KOPT-K1 (cell line): ENCODE results near the gene ACO2.

Experiments
- H3K27ac ChIP-seq: fragments of 200-600 bp; sonication (generic); 2 replicates; pipeline ENCODE4 v1.5.1; 2016; ENCODE audit warnings: antibody characterized with exemption, mild to moderate bottlenecking, low read depth, low read length; ENCODE audit not compliant: poor library complexity, severe bottlenecking
- H3K36me3 ChIP-seq: fragments of 200-600 bp; sonication (generic); 2 replicates; pipeline ENCODE4 v1.5.1; 2017; ENCODE audit warnings: antibody characterized with exemption, mild to moderate bottlenecking, low read length, moderate library complexity; ENCODE audit not compliant: insufficient read depth
- H3K9me3 ChIP-seq: fragments of 200-600 bp; sonication (generic); 2 replicates; pipeline ENCODE4 v1.5.1; 2017; ENCODE audit warnings: antibody characterized with exemption, low read length, mild to moderate bottlenecking; ENCODE audit not compliant: insufficient read depth, poor library complexity, severe bottlenecking

ACO2 gene

DNA sequence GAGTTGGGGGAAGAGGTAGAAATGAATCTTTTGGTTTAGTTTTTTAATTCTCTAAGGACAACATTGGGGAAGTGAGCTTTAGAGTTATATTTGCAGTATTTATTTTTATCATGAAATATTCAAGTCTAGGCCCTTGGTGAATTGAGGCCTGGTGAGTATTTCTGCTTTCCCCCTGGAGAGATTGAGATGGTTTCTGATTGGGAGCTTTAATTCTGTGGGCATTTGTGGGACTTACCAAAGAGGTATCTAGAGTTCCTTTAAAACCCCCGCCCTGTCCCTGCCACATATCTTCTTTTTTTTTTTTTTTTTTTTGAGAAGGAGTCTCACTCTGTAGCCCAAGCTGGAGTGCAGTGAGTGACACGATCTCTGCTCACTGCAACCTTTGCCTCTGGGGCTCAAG is 9.6 kb downstream of the ACO2 start:
- no peak overlapping the region for H3K27ac ChIP-seq
- no peaks in the 10 kb centered on the region for H3K9me3 ChIP-seq
- H3K36me3 ChIP-seq: peaks cover 14% of the 10 kb centered on the region; the same call in 1 of the 2 replicates

DNA sequence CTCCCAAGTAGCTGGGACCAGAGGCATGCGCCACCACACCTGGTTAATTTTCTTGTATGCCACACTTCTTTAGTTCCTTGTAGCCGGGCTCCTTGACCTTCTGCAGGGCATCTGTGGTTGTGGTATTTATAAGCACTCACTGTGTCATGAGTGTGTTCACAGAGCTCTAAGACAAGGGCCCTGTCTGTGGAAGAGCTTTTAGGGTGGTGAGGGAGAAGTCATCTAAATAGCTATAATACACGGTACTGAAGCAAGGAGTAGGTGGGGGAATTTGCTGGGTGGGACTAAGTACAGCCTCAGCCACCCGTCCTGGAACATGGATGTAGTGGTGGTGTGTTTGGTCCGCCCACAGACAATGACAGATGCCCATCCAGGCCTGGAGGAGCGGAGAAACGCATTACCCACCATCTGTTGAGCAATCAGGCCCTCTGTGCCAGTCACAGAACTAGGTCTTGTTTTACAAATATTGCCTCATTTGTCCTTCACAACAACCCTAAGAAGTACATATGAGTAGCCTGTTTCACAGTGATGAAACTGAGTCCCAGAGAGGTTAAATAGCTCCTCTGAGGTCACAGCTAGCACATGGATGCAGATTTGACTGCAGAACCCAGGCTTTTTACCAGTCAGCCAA is 10.1 kb downstream of the ACO2 start:
- Histone ChIP-seq H3K36me3 (peaks cover 14% of the 10 kb centered on the region; the same call in 1 of the 2 replicates), H3K9me3 (no peaks in the 10 kb centered on the region), H3K27ac (no peak overlapping the region)

DNA sequence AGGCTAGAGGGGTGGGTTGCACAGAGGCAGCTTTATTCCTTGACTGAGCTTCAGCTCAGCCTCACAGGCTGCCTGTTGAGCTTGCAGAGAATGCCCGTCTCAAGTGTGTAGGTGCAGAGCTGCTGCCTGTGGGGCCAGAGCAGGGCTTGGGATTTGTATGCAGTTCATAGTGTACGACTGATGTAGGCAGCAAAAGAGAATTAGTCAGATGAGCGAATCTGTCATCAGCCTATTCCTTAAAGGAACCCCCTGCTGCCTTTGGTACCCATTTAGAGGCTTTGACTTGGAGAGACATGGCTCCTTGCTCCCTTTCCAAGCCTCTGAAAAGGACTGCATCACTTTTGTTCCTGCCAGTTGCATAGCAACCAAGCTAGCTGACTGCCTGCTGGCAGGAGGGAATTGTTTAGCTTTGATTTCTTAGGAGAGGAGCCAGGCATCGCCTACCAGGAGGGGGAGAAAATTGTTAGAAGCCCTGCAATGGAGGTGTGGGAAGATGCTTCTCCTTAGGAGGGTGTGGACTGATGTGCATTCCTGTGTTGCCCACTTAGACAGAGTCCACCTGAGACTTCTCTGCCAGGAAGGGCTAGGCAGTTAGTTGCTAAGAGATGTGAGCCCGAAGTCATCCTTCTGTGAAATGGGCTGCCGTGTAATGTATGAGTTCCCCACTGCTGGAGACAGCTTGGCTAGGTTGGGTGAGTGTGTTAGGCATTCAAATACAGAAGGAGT is 10.9 kb downstream of the ACO2 start:
- H3K27ac ChIP-seq: no peak overlapping the region
- no peaks in the 10 kb centered on the region for H3K9me3 ChIP-seq
- H3K36me3 ChIP-seq: peaks cover 14% of the 10 kb centered on the region; the same call in 1 of the 2 replicates

DNA sequence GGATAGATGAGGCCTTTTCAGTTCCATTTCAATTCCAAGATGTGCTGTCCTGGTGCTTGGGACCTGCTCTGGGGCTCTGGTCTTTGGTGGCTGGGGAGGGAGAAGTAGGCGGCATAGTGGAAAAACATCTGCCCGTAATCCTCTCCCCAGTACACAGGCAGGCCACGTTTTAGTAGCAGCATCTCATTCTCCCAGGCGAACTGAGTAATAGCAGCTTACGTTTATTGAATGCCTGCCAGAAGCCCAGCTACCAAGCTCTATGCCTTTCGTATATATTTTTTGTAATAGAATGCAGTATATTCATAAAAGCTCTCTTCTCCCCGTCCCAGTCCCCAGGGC is 11.4 kb downstream of the ACO2 start:
- Histone ChIP-seq H3K9me3 (no peaks in the 10 kb centered on the region), H3K27ac (no peak overlapping the region), H3K36me3 (peaks cover 11% of the 10 kb centered on the region; the same call in 1 of the 2 replicates)

DNA sequence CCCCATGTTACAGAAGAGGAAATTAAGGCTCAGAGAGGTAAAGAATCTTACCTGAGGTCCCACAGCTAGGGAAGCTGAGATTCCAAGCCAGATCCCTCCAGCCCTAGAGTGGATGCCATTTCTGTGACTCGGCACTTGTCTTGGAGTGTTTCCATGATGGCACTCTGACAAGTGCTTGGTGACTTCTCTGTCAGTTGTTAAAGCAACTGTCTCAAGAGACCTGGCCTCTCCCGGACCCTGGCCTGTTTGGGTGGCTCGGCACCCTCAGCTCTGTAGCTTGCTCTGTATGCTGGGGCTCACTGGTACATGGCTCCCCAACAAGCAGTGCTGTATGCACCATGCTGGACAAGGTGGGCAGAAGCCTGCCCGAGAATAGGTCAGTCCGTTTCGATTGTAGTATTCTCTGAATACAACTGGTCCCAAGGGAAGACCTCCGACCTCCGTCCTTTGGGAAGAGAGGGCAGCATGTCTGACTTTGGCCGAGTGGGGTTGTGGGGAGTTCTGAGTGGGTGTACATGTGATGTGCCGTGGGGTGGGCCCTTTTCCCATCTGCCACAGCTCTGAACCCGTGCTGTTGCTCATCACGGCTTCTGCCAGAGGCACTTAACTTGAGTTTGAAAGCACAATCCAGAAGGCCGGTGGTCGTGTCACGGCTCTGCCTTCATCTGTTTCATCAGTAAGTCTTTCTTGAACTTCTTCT is 12.4 kb downstream of the ACO2 start:
- Histone ChIP-seq H3K36me3 (peaks cover 7% of the 10 kb centered on the region; the same call in 1 of the 2 replicates), H3K9me3 (no peaks in the 10 kb centered on the region), H3K27ac (no peak overlapping the region)

DNA sequence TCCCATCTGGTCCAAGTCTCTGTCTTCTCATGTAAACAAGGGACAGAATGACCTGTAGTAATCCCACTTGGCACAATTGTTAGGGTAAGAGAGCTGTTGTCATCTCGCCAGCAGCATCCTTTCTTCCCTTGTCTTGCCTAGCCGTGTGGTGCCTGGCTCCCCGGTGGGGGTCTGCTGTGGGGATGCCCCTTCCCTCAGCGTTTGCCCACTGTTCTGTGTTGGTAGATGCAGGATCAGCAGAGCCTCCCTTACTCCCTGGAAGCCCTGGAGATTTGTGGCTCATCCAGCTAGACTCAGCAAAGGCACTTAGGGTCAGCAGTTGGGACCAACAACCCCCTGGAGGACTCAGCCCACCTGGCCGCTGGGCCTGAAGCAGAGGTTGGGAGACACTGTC is 13.0 kb downstream of the ACO2 start:
- H3K9me3 ChIP-seq: no peaks in the 10 kb centered on the region
- H3K27ac ChIP-seq: no peak overlapping the region
- peaks cover 9% of the 10 kb centered on the region; the same call in 1 of the 2 replicates for H3K36me3 ChIP-seq

DNA sequence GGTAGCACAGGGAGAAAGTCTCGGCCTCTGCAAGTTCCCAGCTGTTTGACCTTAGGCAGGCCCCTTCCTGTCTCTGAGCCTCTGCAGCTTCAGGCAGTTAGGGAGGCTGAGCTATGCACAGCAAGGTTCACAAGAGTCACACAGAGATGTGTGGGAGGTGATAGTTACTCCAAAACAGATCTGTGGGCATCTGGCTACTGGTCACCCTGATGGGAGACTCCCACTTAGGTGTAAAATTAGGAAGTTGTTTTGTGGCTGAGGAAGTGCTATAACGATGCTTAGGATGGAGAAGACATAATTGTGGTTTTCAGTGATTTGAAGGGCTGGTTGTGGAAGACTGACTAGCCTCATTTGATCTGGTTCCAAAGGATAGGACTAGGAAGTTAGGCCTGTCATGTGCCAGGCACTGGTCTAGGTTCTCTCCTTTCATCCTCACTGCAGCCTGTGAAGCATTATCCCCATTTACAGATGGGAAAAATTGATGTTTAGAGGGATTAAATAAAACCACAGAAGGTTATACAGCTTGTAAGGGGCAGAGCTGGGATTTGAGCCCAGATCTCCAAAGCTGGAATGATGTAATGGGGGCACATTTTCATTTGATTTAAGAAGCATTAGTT is 13.5 kb downstream of the ACO2 start:
- peaks cover 12% of the 10 kb centered on the region; the same call in 1 of the 2 replicates for H3K36me3 ChIP-seq
- no peak overlapping the region for H3K27ac ChIP-seq
- H3K9me3 ChIP-seq: no peaks in the 10 kb centered on the region

DNA sequence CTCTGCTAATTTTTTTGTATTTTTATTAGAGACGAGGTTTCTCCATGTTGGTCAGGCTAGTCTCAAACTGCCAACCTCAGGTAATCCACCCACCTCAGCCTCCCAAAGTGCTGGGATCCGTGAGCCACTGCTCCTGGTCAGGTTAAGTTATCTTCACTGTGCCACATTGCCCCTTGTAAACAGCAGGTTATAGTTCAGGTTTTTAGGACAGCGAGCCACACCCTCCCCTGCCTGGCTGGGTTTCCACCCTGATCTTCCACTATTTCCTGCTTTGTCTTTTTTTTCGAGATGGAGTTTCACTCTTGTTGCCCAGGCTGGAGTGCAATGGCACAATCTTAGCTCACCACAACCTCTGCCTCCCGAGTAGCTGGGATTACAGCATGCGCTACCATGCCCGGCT is 16.1 kb downstream of the ACO2 start:
- Histone ChIP-seq H3K27ac (no peak overlapping the region), H3K9me3 (no peaks in the 10 kb centered on the region), H3K36me3 (peaks cover 12% of the 10 kb centered on the region; the same call in 1 of the 2 replicates)

DNA sequence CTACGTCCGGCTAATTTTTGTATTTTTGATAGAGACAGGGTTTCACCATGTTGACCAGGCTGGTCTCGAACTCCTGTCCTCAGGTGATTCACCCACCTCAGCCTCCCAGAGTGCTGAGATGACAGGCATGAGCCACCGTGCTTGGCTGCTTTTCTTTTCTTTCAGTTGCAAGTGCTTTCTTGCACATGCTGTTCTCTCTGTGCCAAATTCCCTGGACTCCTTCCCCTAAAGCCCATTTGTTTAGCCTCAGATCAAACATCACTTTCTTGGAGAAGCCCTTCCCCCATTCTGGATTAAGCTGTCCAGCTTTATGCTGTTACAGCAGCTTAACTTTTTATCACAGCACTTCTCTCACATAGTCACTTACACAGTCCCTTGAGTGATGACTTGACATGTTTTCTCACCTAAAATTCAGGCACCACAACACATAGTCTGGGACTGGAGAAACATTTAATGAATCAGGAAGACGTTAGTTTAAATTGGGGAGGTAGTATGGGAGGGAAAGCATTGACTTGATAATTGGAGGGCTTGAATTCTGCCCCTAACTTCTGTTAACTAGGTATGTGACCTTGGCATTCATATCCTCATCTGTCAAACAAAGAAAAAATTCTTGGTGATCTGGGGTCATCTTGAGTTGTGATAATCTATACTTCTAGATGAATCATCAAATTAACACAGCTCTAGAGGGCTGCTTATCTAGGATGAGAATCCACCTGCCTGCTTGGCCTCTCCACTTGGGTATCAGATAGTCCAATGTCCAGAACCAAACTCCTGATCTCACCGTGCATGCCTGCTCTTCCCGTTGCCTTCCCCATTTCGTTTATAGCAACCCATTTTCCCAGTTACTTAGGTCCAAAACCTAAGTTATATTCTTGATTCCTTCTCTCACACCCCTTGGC is 18.4 kb downstream of the ACO2 start:
- Histone ChIP-seq H3K27ac (no peak overlapping the region), H3K36me3 (peaks cover 12% of the 10 kb centered on the region; the same call in 1 of the 2 replicates), H3K9me3 (no peaks in the 10 kb centered on the region)

DNA sequence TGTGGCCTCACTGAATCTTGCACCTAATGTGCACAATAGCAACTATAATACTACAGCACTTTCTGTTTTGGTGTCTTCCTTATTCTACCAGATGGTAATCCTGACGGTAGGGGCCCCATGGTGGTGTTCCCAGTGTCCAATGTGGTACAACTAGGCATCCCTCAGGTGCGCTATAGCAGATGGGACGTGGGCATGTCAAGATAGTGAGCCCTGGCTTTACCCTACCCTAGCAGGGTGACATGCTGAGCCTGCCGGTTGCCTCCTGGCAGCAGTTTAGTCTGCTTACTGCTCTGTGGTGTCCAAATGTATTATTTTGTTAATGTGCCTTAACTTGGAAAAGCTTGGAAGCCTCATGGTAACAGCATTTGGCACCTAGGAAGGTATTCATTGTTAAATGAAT is 19.2 kb downstream of the ACO2 start:
- Histone ChIP-seq H3K27ac (no peak overlapping the region), H3K36me3 (peaks cover 12% of the 10 kb centered on the region; the same call in 1 of the 2 replicates), H3K9me3 (no peaks in the 10 kb centered on the region)

DNA sequence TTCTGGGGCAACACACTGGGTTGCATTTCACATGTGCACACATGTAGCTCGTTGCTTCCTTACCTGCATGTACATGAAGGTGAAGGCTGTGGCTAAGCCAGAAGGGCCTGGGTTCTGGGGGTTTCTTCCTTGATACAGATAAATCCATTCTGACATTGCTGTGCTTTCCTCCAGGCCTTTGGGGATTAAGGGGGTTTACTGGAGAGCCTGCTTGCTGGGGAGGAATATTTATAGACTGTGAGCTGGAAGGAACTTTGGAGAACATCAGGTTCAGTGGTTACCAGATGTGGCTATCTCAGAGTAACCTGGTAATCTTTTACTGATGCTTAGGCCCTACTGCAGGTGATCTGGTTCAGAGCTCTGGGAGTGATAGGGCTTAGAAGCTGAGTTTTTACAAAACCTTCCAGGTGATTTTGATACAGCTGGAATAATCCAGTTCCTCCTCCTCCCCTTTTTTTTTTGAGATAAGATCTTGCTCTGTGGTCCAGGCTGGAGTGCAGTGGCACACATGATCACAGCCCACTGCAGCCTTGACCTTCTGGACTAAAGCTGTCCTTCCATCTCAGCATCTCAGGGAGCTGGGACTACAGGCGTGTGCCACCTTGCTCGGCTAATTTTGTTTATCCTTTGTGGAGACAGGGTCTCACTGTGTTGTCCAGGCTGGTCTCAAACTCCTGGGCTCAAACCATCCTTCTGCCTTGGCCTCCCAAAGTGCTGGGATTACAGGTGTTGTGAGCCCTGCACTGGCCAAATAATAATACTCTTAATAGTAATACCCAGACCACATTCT is 19.9 kb downstream of the ACO2 start:
- H3K27ac ChIP-seq: no peak overlapping the region
- H3K36me3 ChIP-seq: peaks cover 15% of the 10 kb centered on the region; the same call in 1 of the 2 replicates
- H3K9me3 ChIP-seq: no peaks in the 10 kb centered on the region

DNA sequence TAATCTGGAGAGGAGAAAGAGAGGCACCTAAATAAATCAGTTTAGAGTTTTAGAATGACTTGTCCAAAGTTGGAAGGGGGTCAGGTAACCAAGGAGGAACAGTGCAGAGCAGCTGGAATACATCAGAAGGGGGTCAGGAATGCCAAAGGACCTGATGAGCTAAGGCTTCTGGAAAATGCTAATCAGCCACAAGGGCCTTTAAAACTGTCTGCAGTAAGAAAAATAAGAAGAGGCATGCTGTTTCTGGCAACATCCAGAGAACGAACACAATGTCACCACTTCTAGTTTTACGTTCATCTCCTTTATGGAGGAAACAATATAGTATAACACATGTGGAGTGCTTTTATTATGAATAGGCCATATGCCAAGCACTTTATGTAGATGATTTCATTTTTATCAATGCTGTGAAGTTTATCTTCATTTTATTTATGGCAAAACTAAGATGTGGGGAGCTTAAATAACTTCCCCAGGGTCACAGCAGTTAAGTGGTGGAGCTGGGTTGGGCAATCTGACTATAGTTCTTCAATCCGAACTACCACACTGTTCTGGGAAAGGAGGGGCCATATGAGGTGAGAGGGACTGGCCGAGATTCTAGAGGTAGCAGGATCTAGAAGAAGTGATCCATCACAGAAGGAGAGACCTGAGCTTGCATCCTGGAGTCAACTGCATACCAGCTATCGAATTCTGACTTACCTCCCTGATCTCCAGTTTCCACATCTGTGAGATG is 22.6 kb downstream of the ACO2 start:
- no peaks in the 10 kb centered on the region for H3K9me3 ChIP-seq
- H3K27ac ChIP-seq: no peak overlapping the region
- peaks cover 16% of the 10 kb centered on the region; the same call in 1 of the 2 replicates for H3K36me3 ChIP-seq

DNA sequence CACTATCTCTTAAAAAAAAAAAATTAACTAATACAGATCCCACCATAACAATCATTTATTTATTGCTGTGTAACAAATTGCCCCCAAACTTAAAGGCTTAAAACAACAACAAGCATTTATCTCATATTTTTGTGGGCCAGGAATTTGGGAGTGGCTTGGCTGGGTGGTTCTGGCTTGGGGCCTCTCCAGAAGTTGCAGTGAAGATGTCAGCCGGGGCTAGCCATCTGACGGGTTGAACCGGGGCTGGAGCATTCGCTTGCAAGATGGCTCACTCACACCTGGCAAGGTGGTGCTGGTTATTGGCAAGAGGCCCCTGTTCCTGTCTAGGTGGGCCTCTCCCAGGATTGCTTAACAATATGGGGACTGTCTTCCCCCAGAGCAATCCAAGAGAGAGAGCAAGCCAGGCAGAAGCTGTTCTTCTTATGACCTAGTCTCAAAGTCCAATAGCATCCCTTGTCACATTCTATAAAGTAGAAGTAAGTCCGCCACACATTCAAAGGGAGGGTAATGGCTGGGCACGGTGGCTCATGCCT is 29.5 kb downstream of the ACO2 start:
- Histone ChIP-seq H3K36me3 (peaks cover 44% of the 10 kb centered on the region), H3K27ac (no peak overlapping the region), H3K9me3 (no peaks in the 10 kb centered on the region)
